GM23248 (cell line): ENCODE results near the gene PLCB1. TPM values are rescaled to one million over a fixed set of nuclear protein-coding genes. Genes with fewer than 3 reads are reported as not detected.
A peak's percentile ranks its signal among the peaks of the same experiment; 100 is the strongest.

ENCODE experiments used
- DNase-seq: peaks from one replicate; pipeline ENCODE4 v3.0.0-alpha.2; 2015
- H2AFZ ChIP-seq: fragments of 200-600 bp; sonication (generic); 2 replicates; pipeline ENCODE4 v1.6.1; 2016; ENCODE audit warnings: antibody characterized with exemption
- H3F3A ChIP-seq: fragments of 200-600 bp; sonication (generic); 2 replicates; pipeline ENCODE4 v1.6.1; 2016; ENCODE audit warnings: mild to moderate bottlenecking, antibody characterized with exemption, mixed run types; ENCODE audit not compliant: insufficient read depth
- H3K27ac ChIP-seq: fragments of 200-600 bp; sonication (generic); 2 replicates; pipeline ENCODE4 v1.5.1; 2016; ENCODE audit warnings: mild to moderate bottlenecking
- H3K27me3 ChIP-seq: fragments of 200-600 bp; sonication (generic); replicated peaks from 2 replicates; pipeline ENCODE4 v1.6.1; 2016; ENCODE audit warnings: mild to moderate bottlenecking; ENCODE audit not compliant: insufficient read depth
- H3K36me3 ChIP-seq: fragments of 200-600 bp; sonication (generic); 2 replicates; pipeline ENCODE4 v1.6.1; 2016; ENCODE audit warnings: low read depth, mild to moderate bottlenecking
- H3K4me1 ChIP-seq: fragments of 200-600 bp; sonication (generic); 2 replicates; pipeline ENCODE4 v1.6.1; 2016; ENCODE audit warnings: mild to moderate bottlenecking; ENCODE audit not compliant: insufficient read depth
- H3K4me2 ChIP-seq: fragments of 200-600 bp; sonication (generic); one replicate; pipeline ENCODE4 v1.6.1; 2016; ENCODE audit warnings: mild to moderate bottlenecking; ENCODE audit not compliant: unreplicated experiment
- H3K4me3 ChIP-seq: fragments of 200-600 bp; sonication (generic); 2 replicates; pipeline ENCODE4 v1.5.1; 2016; ENCODE audit warnings: mild to moderate bottlenecking
- H3K79me2 ChIP-seq: fragments of 200-600 bp; sonication (generic); 2 replicates; pipeline ENCODE4 v1.6.1; 2016; ENCODE audit warnings: mild to moderate bottlenecking; ENCODE audit not compliant: insufficient read depth
- H3K9ac ChIP-seq: fragments of 200-600 bp; sonication (generic); 2 replicates; pipeline ENCODE4 v1.6.1; 2016; ENCODE audit warnings: mild to moderate bottlenecking
- H3K9me2 ChIP-seq: fragments of 200-600 bp; sonication (generic); 2 replicates; pipeline ENCODE4 v1.6.1; 2016; ENCODE audit warnings: mixed run types, mild to moderate bottlenecking, moderate library complexity; ENCODE audit not compliant: insufficient read depth
- H3K9me3 ChIP-seq: fragments of 200-600 bp; sonication (generic); one replicate; pipeline ENCODE4 v1.6.1; 2017; ENCODE audit warnings: low read depth
- H4K20me1 ChIP-seq: fragments of 200-600 bp; sonication (generic); 2 replicates; pipeline ENCODE4 v1.6.0; 2016; ENCODE audit not compliant: insufficient read depth
- EZH2 ChIP-seq: fragments of 200-600 bp; sonication (generic); IDR thresholded peaks from 2 replicates; pipeline ENCODE4 v1.6.1; 2018; ENCODE audit warnings: antibody characterized with exemption, mild to moderate bottlenecking; ENCODE audit not compliant: insufficient read depth, poor library complexity, severe bottlenecking
- EZH2phosphoT487 ChIP-seq: fragments of 200-600 bp; sonication (generic); IDR thresholded peaks from 2 replicates; pipeline ENCODE4 v1.6.1; 2018; ENCODE audit warnings: antibody characterized with exemption, moderate library complexity, mild to moderate bottlenecking, low read depth; ENCODE audit not compliant: insufficient read depth
- WGBS, 2 experiments: methylation state at CpG; one replicate each; pipeline ENCODE4 v1.1.6; 2015 to 2017; ENCODE audit warnings: low lambda C conversion rate in 2 of 2, low coverage in 1 of 2; ENCODE audit errors: missing lambda C conversion rate in 2 of 2; 5-methylcytosine and 5-hydroxymethylcytosine counted together
- in situ Hi-C: fragments of 300-500 bp; cut with MboI; formaldehyde crosslinking; loops from 2 replicates; pipeline ENCODE4 v1.15.0; 2020
- polyA plus RNA-seq: library from polyadenylated mRNA; unstranded; fragments of >200 nt; fragmentation: Nextera tagmentation; extraction: Ambion mirVana; gene quantifications from 2 replicates; pipeline ENCODE4 v1.2.1, GENCODE V29; 2016
- small RNA-seq: library from RNA; depleted of rRNA; stranded (forward); fragments of <200 nt; gene quantifications from one replicate; pipeline ENCODE3, GENCODE V24; 2014; ENCODE audit warnings: low read depth, low replicate concordance
- total RNA-seq: library from RNA; depleted of rRNA; stranded (reverse); fragments of >200 nt; shearing (Covaris generic); gene quantifications from 2 replicates; pipeline ENCODE4 v1.2.3, GENCODE V29; 2014; rRNA removed

The PLCB1 gene
- total and polyA plus RNA-seq, 2 experiments from 2014 or later = 3.7 to 12.8 TPM

- TF ChIP-seq EZH2phosphoT487 (no peak), EZH2 (no peak)
- Histone ChIP-seq H3K9me2 (no peaks in the 10 kb centered on the region), H3K4me3 (no peak overlapping the region), H3K4me1 (peaks cover 16% of the 10 kb centered on the region), H3K27me3 (no peaks in the 10 kb centered on the region), H2AFZ (no peak overlapping the region), H3K36me3 (no peaks in the 10 kb centered on the region), H3K9me3 (no peaks in the 10 kb centered on the region), H3F3A (peaks cover 14% of the 10 kb centered on the region), H4K20me1 (no peaks in the 10 kb centered on the region), H3K9ac (no peak overlapping the region), H3K27ac (peak overlapping the region; percentile 34; the same call in 1 of the 2 replicates), H3K79me2 (no peaks in the 10 kb centered on the region), H3K4me2 (no peak overlapping the region)
- peak; percentile 77 for DNase-seq
- in situ Hi-C loops = no loop called here
- WGBS, 2 experiments = 25 to 26% methylated on average over 3 of the region's 3 CpGs
These were observed 800.4 kb downstream of the PLCB1 start for GRCh38 chr20:8932192-8933165.

DNA sequence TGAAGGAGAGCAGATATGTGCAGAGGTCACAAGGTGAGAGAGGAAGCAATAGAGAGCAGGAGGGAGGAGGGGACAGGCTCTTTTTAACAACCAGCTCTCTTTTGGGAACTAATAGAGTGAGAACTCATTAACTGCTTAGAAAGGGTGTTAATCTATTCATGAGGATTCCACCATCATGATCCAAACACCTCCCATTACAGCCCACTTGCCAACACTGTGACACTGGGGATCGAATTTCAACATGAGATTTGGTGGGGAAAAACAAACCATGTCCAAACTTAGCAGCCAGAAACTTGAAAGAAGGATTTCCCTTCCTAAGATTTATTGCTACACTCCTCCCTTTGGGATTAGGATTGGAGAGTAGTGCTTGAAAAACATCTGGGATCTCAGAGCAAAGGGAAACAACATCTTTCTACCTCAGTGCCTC, 801.3 kb downstream of the PLCB1 start:
- H3K4me2 ChIP-seq = no peak overlapping the region
- H3F3A ChIP-seq = peaks cover 14% of the 10 kb centered on the region
- WGBS, 2 experiments = 5 to 10% methylated on average over 1 of the region's 1 CpG
- H3K9ac ChIP-seq = no peak overlapping the region
- H4K20me1 ChIP-seq = no peaks in the 10 kb centered on the region
- H3K36me3 ChIP-seq = no peaks in the 10 kb centered on the region
- H3K27me3 ChIP-seq = 0 out of 2 replicates have a peak, but pooled peaks cover 6% of the 10 kb centered on the region
- peaks cover 16% of the 10 kb centered on the region for H3K4me1 ChIP-seq
- H3K27ac ChIP-seq = 0 out of 2 replicates have a peak overlapping the region, but pooled peaks have one; percentile 34
- H2AFZ ChIP-seq = no peak overlapping the region
- in situ Hi-C loops = no loop called here
- no peak for DNase-seq
- no peak overlapping the region for H3K4me3 ChIP-seq
- H3K9me3 ChIP-seq = no peaks in the 10 kb centered on the region
- H3K9me2 ChIP-seq = no peaks in the 10 kb centered on the region
- H3K79me2 ChIP-seq = no peaks in the 10 kb centered on the region
- TF ChIP-seq EZH2phosphoT487 (no peak), EZH2 (no peak)

GRCh38 chr20:8934362-8934761, 802.3 kb downstream of the PLCB1 start:
- Histone ChIP-seq H4K20me1 (no peaks in the 10 kb centered on the region), H3F3A (peaks cover 14% of the 10 kb centered on the region), H3K4me3 (no peak overlapping the region), H3K4me1 (peaks cover 16% of the 10 kb centered on the region), H2AFZ (no peak overlapping the region), H3K9ac (no peak overlapping the region), H3K9me3 (no peaks in the 10 kb centered on the region), H3K27ac (no peak overlapping the region), H3K36me3 (no peaks in the 10 kb centered on the region), H3K9me2 (no peaks in the 10 kb centered on the region), H3K27me3 (0 out of 2 replicates have a peak, but pooled peaks cover 7% of the 10 kb centered on the region), H3K4me2 (no peak overlapping the region), H3K79me2 (no peaks in the 10 kb centered on the region)
- no peak for DNase-seq
- WGBS, 2 experiments = 89 to 94% methylated on average over 4 of the region's 4 CpGs
- in situ Hi-C loops = no loop called here
- TF ChIP-seq EZH2phosphoT487 (no peak), EZH2 (no peak)

Small RNA genes lying within 50 kb of the gene (small RNA-seq; reads per million reads assigned to genes)
- gene AL445567.1 (not detected), gene RNU105B (not detected)

Other genes with a start within 250 kb of the PLCB1 start
- gene HAO1, start 191.8 kb upstream of the PLCB1 start, total RNA-seq = not detected in 2 replicates
- not detected in 2 replicates for gene HAO1, start 191.8 kb upstream of the PLCB1 start, polyA plus RNA-seq
- 20.4 and 27.7 TPM in 2 replicates for gene TMX4, start 112.5 kb upstream of the PLCB1 start, total RNA-seq
- gene TMX4, start 112.5 kb upstream of the PLCB1 start, polyA plus RNA-seq = 32.9 and 33.2 TPM in 2 replicates